Nucleus accumbens (tissue), 56 donors: ENCODE measurements around the gene TAX1BP3.
A peak's percentile ranks its signal among the peaks of the same experiment; 100 is the strongest.

Source experiments
- DNase-seq, 56 donors: peaks; one replicate each; lab custom pipeline; 2025; lab: John Stamatoyannopoulos, UW

The TAX1BP3 gene

DNA sequence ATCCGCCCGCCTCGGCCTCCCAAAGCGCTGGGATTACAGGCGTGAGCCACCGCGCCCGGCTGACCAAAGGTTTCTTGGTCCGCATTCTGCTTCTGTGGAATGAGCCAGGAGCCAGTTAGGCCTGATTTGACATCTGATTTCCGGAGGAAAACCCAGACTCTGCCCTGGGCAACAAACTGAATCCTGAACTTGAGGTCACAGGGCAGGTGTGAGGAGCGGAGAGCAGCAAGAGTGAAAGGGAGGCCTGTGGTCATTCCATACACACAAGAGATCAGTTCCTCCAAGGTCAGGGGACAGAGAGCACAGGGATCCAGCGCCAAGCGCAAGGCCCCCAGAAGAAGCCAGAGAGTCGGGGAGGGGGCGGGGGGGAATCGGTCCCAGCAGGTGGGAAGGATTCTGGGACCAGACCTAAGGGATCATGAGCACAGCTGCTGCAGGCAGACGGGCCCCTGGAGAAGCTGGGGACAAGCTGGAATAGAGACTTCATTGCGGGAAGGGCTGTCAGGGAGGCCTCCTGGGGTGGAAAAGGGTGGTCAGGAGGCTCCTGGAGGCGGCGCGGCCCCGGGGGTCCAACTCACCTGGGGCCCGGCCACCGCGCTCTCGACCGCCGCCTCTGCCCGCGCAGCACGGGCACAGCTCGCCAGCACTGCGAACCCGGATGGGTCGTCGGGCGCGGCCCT lies 32.8 kb downstream of the TAX1BP3 start:
- DNase-seq, result no peak

DNA sequence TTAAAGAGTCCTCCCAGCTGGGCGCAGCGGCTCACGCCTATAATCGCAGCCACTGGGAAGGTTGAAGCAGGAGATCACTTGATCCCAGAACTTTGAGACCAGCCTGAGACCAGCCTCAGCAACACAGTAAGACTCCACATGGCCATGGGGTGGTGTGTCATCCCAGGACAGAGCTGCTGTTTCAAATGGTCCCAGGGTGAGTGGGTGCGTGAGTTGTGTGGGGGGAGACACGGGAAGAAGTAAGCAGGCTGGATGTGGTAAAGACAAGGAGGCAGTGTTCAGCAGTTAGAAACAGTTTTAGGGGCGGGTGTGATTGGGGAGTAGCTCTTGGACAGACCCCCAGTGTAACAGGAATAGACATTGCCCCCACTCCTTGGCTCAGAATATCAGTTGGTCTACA lies 36.1 kb downstream of the TAX1BP3 start:
- no peak for DNase-seq

DNA sequence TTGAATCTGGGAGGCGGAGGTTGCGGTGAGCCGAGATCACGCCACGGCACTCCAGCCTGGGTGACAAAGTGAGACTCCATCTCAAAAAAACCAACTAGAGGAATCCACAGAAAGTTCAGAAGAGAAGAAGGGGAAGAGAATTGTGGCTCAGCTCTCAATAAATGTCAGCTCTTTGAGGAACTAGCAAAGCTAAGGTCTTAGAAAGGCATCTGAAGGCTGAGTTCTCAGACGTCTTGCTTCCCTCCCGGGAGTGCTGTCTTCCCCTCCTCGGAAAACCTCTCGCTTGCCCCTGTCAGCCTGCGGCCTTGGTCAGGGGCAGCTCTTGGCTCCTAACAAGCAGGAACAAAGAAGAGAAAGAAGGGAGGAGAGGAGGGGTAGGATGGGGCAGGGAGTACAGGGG lies 37.6 kb downstream of the TAX1BP3 start:
- DNase-seq, result peak in 1 of 56 donors; percentile 2

DNA sequence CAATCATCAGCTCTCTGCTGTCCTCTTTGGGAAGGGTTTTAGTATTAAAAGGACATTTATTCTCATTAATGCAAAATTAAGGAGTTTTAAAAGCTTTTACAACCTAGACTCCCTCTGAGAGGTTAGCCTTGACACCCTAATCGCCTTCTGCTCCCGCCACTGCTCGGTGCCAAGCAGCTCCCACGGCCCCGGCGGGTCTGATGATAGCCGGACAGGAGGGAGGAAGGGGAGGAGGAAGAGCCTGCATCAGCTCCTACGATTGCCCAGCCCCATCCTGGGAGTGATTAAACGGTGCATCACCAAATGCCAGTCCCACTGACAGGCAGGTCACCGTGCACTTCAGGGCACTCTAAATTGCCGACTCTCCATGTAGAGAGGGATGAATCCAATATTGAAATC lies 40.6 kb downstream of the TAX1BP3 start:
- DNase-seq, result no peak

DNA sequence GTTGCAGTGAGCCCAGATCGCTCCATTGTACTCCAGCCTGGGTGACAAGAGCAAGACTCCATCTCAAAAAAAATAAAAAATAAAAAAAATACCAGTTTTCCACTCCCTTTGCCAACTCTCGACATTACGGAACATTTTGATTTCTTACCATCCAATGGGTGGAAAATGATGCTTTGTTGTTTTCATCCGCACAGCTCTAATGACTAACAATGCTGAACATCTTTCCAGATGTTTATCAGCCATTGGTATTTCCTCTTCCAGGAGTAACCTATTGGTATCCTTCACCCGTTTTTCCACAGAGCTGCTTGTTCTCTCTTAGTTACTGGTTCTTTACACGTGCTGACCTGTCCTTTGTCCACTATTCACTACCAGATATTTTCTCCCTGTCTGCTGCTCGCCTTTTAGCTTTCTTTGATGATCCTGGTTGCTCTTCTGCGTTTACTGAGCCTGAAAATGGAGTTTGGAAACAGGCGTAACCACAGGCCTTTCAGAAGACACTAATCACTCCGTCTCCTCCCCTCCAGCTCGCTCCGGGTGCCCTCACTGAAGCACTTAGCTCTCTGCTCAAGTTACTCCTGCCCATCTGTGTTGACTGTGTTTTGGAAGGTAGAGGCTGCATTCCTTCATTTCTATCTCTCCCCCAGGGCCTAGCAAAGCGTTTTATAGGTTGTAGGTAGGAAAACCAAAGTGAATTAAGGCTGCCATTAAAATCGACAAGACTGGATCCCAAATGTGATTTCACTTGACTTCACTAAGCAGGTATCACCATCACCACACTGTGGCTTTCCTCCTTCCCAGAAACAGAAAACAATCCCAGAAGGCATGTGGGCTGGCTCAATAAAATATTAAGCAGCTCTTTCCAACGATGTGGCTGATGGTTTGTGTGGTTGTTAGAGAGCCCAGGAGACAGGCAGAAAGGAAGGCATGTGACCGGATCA lies 41.3 kb downstream of the TAX1BP3 start:
- DNase-seq, result no peak

DNA sequence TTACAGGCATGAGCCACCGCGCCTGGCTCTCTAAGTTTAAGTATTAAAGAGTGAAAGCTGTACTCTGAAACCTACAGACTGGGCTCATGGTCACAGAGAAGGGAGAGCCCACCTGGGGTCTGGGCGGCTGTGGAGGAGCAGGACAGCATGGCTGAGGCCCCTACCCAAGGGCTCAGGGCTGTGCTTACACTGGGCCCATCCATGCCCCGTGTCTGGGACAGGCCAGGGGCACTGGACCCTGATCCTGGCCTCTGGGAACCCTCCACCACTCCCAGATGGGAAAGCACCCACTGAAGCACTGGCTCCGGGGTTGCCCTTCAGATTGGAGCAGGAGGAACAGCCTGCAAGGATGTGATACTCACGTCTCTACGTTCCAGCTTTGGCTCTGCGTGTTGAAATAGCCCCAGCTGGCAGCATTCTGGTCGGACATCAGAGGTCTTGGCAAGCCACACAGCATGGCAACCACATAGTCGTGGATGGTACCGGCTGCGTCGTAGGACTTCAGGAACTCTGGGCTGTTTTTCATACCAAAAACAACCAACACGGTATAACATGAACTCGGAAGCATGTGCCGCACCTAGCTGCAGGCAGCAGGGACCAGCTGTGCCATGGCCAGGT lies 45.3 kb downstream of the TAX1BP3 start:
- DNase-seq, result no peak

DNA sequence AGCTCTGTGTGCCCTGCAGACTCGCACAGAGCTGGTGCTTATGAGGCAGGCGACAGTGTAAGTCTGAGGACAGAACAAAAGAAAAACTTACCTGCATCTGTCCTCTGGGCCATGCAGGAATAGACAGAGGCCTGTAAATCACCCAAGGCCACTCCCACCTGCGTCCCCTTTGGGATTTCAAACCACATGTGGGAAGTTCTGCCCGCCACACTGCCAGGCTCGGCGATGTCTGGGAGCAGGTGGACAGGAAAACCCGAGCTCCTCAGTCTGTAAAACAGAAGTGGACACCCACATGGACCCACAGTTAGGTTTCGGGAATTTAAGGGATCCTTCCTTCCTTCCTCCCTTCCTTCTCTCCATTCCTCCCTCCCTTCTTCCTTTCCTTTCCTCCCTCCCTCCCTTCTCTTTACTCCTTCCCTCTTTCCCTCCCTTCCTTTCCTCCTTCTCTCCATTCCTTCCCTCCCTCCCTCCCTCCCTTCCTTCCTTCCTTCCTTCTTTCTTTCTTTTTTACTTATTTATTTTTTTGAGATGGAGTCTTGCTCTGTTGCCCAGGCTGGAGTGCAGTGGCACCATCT lies 47.1 kb downstream of the TAX1BP3 start:
- no peak for DNase-seq

DNA sequence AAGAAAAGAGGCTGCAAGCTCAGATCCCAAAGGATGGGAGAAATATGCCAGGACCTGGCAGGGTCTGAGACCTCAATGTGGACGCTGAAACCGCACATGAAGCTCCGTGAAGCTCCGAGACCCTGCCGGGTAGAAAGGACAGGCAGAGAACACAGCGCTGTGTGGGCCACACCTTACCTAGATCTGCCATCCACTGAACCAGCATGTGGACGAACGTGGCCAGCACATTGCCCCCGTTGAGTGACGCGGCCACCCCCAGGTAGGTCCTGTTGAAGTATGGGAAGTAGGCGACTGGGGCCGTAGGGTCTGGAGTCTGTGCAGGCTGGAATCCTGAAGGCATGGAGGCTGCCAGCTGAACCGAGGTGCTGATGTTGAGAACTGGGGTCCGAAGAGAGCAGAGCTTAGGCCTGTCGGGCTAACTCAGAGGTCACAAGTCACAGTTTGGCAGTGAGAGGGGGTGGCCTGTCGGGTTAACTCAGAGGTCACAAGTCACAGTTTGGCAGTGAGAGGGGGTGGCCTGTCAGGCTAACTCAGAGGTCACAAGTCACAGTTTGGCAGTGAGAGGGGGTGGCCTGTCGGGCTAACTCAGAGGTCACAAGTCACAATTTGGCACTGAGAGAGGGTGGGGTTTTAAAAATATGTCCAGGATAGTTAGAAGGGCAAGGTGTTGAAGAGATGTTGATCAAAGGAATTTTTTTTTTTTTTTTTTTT lies 53.1 kb downstream of the TAX1BP3 start:
- DNase-seq, result no peak

DNA sequence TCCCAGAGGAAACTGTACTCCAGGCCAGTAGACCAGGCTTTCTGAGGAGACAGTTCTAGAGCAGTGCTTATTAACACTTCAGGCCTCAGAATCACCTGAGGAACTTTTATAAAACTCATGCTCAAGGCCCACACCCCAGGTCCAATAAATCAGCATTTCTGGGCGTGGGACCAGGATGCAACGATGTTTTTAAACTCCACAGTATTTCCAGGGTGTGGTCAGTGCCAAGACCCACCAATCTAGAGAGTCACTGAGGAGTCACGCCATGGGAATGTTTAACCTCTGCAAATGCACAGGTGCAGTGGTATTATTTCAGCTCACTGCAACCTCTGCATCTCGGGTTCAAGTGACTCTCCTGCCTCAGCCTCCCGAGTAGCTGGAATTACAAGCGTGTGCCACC lies 55.3 kb downstream of the TAX1BP3 start:
- DNase-seq, result no peak
